Thyroid gland (tissue), 4 donors: ENCODE results near the gene SHOC2.

ENCODE experiments used
- CTCF ChIP-seq, 6 experiments: fragments of 200-600 bp in 3 of 6; fragments of 450-650 bp in 3 of 6; sonication (generic) in 3 of 6; IDR thresholded peaks; one replicate each; pipeline ENCODE4 v1.5.1; 2016 to 2019; ENCODE audit warnings: antibody characterized with exemption in 6 of 6, mild to moderate bottlenecking in 2 of 6, inconsistent platforms in 1 of 6, moderate library complexity in 1 of 6
- POLR2A ChIP-seq, 2 donors: fragments of 450-650 bp; IDR thresholded peaks; one replicate each; pipeline ENCODE4 v1.6.1; 2017; ENCODE audit warnings: antibody characterized with exemption in 2 of 2, mild to moderate bottlenecking in 2 of 2, moderate library complexity in 1 of 2

- TF ChIP-seq CTCF (IDR thresholded peaks at IDR 0.05) (no peak), POLR2A (IDR thresholded peaks at IDR 0.05) (no peak)
These were observed 84.6 kb downstream of the SHOC2 start for GRCh38 chr10:111004016-111004415.
